ENCODE results near the gene USP10. TPM values are rescaled to one million over a fixed set of nuclear protein-coding genes. Genes with fewer than 3 reads are reported as not detected.
A peak's percentile ranks its signal among the peaks of the same experiment; 100 is the strongest.

The USP10 gene
- total RNA-seq, 5 donors from 2014 or later (not counting 1 experiment from before 2014, with no cell fraction given), result 80.4 to 122 (median 104) TPM

DNA sequence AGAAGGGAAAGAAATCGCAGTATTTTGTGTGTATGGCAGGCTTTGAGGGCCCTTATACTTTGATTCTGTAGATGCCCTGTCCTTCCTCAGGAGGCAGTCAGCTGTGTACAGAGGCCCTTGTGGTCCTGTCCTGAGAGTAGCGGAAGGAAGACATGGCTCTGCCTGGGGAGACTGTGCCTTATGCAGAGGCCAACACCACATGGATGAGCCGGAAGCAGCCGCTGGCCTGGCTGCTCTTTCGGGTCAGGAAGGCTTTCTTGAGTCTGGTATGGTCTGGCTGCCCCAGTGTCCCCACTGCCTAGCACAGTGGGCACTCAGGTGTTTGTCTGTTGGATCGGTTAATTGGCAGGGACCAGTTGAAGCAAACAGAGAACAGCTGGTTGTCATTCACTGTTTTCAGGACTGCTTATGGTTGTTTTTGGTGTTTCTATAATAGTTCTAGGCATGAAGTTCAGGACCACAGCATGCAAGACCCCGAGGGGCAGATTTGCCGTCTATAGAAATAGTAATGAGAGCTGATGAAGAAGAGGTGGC, 12.4 kb downstream of the USP10 start:
- Histone ChIP-seq H3K27me3 (replicated peaks in 1 of 2; ENCODE audit: control insufficient read depth in 2 of 2, extremely low read depth in 1 of 2, insufficient read depth in 2 of 2, low read length in 1 of 2) (no peaks in the 10 kb centered on the region), H3K4me1 (ENCODE audit: control insufficient read depth in 1 of 2, extremely low read depth in 1 of 2, insufficient read depth in 2 of 2, low read length in 2 of 2) (peaks cover 0 to 42% of the 10 kb centered on the region in 2 experiments), H3K36me3 (ENCODE audit: control insufficient read depth in 2 of 2, extremely low read depth in 1 of 2, insufficient read depth in 1 of 2, low read length in 1 of 2) (peaks cover 4 to 13% of the 10 kb centered on the region in 2 donors), H3K27ac (ENCODE audit: low read length) (no peak overlapping the region), H3K4me3 (ENCODE audit: control insufficient read depth in 1 of 2, extremely low read depth in 1 of 2, low read length in 1 of 2) (no peak overlapping the region), H3K9me3 (no peaks in the 10 kb centered on the region)
- no peak overlapping the region for H3K4me3 Mint-ChIP-seq
- H3K36me3 Mint-ChIP-seq, result peaks cover 20% of the 10 kb centered on the region
- ATAC-seq (replicated peaks in 1 of 4), result no peak
- H3K27me3 Mint-ChIP-seq, result no peaks in the 10 kb centered on the region
- no peaks in the 10 kb centered on the region for H3K9me3 Mint-ChIP-seq
- peak overlapping the region in 1 of 2 donors; percentile 13 for H3K27ac Mint-ChIP-seq
- WGBS (ENCODE audit: insufficient coverage), result 91% methylated on average over 7 of the region's 8 CpGs
- ChIA-PET CTCF (interaction anchor here (1.0 to 1.2 kb wide), 3 partner anchors 14 to 17 kb away, joined by 3 to 4 read pairs (median 3); no protein-coding TSS in a partner anchor), POLR2A (interaction anchor here in 1 of 2 donors (0.7 kb wide), 1 partner anchor 9 kb away, joined by 3 read pairs; no protein-coding TSS in a partner anchor)
- H3K4me1 Mint-ChIP-seq, result peaks cover 91 to 92% (median 91%) of the 10 kb centered on the region in 3 donors
- DNase-seq, result no peak

DNA sequence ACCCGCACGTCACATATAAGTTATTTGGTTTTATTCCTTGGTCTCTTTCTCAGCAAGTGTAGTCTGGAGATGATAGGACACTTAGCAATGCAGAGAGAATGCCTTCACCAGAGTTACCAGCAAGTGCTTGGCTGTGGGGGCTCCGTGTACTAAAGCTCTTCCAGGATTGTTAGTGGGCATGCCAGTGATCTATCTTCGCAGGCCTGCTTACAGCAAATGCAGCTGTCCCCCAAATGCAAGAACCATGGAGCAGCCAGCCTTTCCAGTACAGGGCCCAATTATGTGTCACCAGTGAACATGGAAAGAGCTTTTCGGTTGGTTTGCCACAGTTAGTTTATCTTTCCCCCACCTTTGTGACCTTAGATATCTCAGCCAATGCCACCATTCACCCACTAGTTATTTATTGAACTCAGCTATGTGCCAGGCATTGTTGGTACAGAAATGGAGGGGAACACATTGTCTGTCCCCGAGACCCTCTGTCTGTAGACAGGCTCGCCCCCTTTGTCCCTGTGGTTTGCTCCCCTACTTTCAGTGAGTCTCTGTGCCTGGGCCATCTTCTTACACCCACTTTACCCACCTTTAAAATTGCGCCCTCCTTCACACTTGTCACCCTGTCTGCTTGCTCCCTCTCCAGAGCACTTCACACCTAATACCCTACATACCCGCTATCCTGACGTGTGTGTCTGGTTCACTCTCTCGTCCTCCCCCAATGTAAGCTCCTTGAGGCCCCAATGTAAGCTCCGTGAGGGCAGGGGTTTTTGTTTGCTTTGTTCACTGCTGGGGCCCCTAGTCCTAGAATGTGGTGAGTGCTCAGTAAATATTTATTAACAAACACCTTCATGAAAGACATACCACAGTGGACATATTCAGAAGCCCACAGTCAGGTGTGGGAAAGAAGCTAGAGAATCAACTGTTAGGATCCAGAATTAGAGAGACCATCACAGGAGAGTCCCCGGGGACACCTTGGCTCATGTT, 13.3 kb downstream of the USP10 start:
- WGBS (ENCODE audit: insufficient coverage), result 90% methylated on average over 7 of the region's 13 CpGs
- no peak overlapping the region for H3K4me3 Mint-ChIP-seq
- H3K4me3 ChIP-seq (ENCODE audit: control insufficient read depth in 1 of 2, extremely low read depth in 1 of 2, low read length in 1 of 2), result no peak overlapping the region
- ChIA-PET CTCF (interaction anchor here (0.5 to 1.0 kb wide), 7 partner anchors 10 to 86 kb away, joined by 3 to 5 read pairs (median 3); no protein-coding TSS in a partner anchor), POLR2A (no interaction called here)
- no peak overlapping the region for H3K27ac ChIP-seq (ENCODE audit: low read length)
- ATAC-seq (replicated peaks in 1 of 4), result no peak
- H3K9me3 ChIP-seq, result no peaks in the 10 kb centered on the region
- H3K27me3 ChIP-seq (replicated peaks in 1 of 2; ENCODE audit: control insufficient read depth in 2 of 2, extremely low read depth in 1 of 2, insufficient read depth in 2 of 2, low read length in 1 of 2), result no peaks in the 10 kb centered on the region
- peaks cover 0 to 42% of the 10 kb centered on the region in 2 experiments for H3K4me1 ChIP-seq (ENCODE audit: control insufficient read depth in 1 of 2, extremely low read depth in 1 of 2, insufficient read depth in 2 of 2, low read length in 2 of 2)
- H3K4me1 Mint-ChIP-seq, result peaks cover 91 to 93% (median 91%) of the 10 kb centered on the region in 3 donors
- peak overlapping the region in 1 of 2 donors; percentile 23 for H3K27ac Mint-ChIP-seq
- H3K9me3 Mint-ChIP-seq, result no peaks in the 10 kb centered on the region
- H3K27me3 Mint-ChIP-seq, result no peaks in the 10 kb centered on the region
- peaks cover 24% of the 10 kb centered on the region for H3K36me3 Mint-ChIP-seq
- no peak for DNase-seq
- H3K36me3 ChIP-seq (ENCODE audit: control insufficient read depth in 2 of 2, extremely low read depth in 1 of 2, insufficient read depth in 1 of 2, low read length in 1 of 2), result peaks cover 4 to 17% of the 10 kb centered on the region in 2 donors

DNA sequence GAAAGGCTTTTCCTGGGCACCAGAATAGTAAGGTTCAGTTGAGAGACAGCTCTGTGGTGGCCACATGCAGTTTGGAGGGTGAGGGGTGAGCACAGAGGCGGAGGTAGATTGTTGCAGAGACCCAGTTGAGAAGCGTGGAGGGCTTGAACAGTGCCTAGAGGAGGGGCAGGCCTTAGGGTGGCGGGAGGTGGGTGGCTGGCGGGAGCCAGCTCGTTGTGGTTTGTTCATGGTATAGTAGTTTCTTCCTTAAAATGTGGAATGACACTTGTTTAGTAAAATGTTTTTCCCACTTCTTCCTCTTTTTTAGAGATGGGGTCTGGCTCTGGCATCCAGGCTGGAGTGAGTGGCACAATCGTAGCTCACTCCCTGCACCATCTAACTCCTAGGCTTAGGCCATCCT, 14.2 kb downstream of the USP10 start:
- ChIA-PET CTCF (interaction anchor here (0.5 to 1.0 kb wide), 6 partner anchors 9 to 87 kb away, joined by 3 to 5 read pairs (median 3); no protein-coding TSS in a partner anchor), POLR2A (interaction anchor here in 1 of 2 donors (0.6 kb wide), 1 partner anchor 52 kb away, joined by 3 read pairs; no protein-coding TSS in a partner anchor)
- H3K4me3 Mint-ChIP-seq, result no peak overlapping the region
- Histone ChIP-seq H3K36me3 (ENCODE audit: control insufficient read depth in 2 of 2, extremely low read depth in 1 of 2, insufficient read depth in 1 of 2, low read length in 1 of 2) (peaks cover 4 to 17% of the 10 kb centered on the region in 2 donors), H3K4me1 (ENCODE audit: control insufficient read depth in 1 of 2, extremely low read depth in 1 of 2, insufficient read depth in 2 of 2, low read length in 2 of 2) (peaks cover 0 to 48% of the 10 kb centered on the region in 2 experiments), H3K27me3 (replicated peaks in 1 of 2; ENCODE audit: control insufficient read depth in 2 of 2, extremely low read depth in 1 of 2, insufficient read depth in 2 of 2, low read length in 1 of 2) (no peaks in the 10 kb centered on the region), H3K9me3 (no peaks in the 10 kb centered on the region), H3K4me3 (ENCODE audit: control insufficient read depth in 1 of 2, extremely low read depth in 1 of 2, low read length in 1 of 2) (no peak overlapping the region), H3K27ac (ENCODE audit: low read length) (no peak overlapping the region)
- peak in 1 of 4 experiments; percentile 35 for ATAC-seq (replicated peaks in 1 of 4)
- peak overlapping the region; percentile 6 to 34 for H3K27ac Mint-ChIP-seq
- peaks cover 19% of the 10 kb centered on the region for H3K36me3 Mint-ChIP-seq
- no peaks in the 10 kb centered on the region for H3K27me3 Mint-ChIP-seq
- H3K4me1 Mint-ChIP-seq, result peaks cover 89 to 90% (median 89%) of the 10 kb centered on the region in 3 donors
- WGBS (ENCODE audit: insufficient coverage), result 72% methylated on average over 2 of the region's 6 CpGs
- H3K9me3 Mint-ChIP-seq, result no peaks in the 10 kb centered on the region
- DNase-seq, result no peak

DNA sequence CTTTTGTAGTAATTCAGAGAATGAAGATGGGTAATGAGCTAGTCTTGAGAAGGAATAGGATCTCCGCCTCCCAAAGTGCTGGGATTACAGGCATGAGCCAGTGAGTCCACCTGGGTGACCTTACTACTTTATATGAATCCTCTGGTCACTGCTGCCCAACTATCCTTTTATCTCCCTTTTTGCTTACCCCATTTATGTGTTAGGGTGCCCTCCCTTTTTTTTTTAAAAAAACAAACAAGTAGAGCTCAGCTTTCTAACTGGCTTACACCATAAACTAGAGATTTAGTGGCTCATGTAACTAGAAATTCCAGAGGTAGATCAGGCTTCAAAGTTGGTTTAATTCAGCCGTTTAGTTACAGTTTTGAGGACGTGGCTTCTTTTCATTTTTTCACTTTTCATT, 15.6 kb downstream of the USP10 start:
- no peaks in the 10 kb centered on the region for H3K27me3 ChIP-seq (replicated peaks in 1 of 2; ENCODE audit: control insufficient read depth in 2 of 2, extremely low read depth in 1 of 2, insufficient read depth in 2 of 2, low read length in 1 of 2)
- POLR2A ChIA-PET, result interaction anchor here in 1 of 2 donors (0.6 kb wide), 1 partner anchor 33 kb away, joined by 3 read pairs; no protein-coding TSS in a partner anchor
- H3K9me3 Mint-ChIP-seq, result no peaks in the 10 kb centered on the region
- DNase-seq (no peak), ATAC-seq (replicated peaks in 1 of 4) (no peak)
- no peak overlapping the region for H3K4me3 Mint-ChIP-seq
- peaks cover 81 to 89% (median 89%) of the 10 kb centered on the region in 3 donors for H3K4me1 Mint-ChIP-seq
- peaks cover 21% of the 10 kb centered on the region for H3K36me3 Mint-ChIP-seq
- WGBS (ENCODE audit: insufficient coverage), result no CpG with 5 or more reads among the region's 3 CpGs
- CTCF ChIA-PET, result interaction anchor here in 1 of 2 donors (0.8 to 1.0 kb wide), 2 partner anchors 43 to 209 kb away, joined by 3 to 4 read pairs; no protein-coding TSS in a partner anchor
- H3K36me3 ChIP-seq (ENCODE audit: control insufficient read depth in 2 of 2, extremely low read depth in 1 of 2, insufficient read depth in 1 of 2, low read length in 1 of 2), result peaks cover 8 to 12% of the 10 kb centered on the region in 2 donors
- peaks cover 2 to 46% of the 10 kb centered on the region in 2 experiments for H3K4me1 ChIP-seq (ENCODE audit: control insufficient read depth in 1 of 2, extremely low read depth in 1 of 2, insufficient read depth in 2 of 2, low read length in 2 of 2)
- H3K27ac Mint-ChIP-seq, result peak overlapping the region in 1 of 2 donors; percentile 34
- H3K27ac ChIP-seq (ENCODE audit: low read length), result no peak overlapping the region
- no peak overlapping the region for H3K4me3 ChIP-seq (ENCODE audit: control insufficient read depth in 1 of 2, extremely low read depth in 1 of 2, low read length in 1 of 2)
- H3K27me3 Mint-ChIP-seq, result no peaks in the 10 kb centered on the region
- H3K9me3 ChIP-seq, result no peaks in the 10 kb centered on the region

DNA sequence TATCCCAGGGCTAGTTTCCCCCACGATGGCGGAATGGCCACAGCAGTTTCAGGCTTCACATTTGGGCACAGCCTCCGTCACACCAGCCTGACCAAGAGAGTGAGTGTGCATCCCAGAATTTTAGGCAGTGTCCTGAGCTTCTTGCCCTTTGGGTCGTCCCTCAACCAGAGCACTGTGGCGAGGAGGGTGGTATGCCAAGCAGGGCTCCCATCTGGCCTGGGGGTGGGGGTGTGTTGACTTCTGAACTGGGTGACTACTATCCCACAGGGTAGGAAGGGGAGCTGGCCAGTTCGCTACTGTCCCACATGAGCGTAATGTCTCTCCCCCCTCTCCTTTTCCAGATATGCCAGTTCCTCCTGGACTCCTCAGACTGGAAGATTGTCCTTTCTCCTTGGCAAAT, 16.1 kb downstream of the USP10 start:
- Mint-ChIP-seq H3K9me3 (no peaks in the 10 kb centered on the region), H3K4me1 (peaks cover 77 to 85% (median 85%) of the 10 kb centered on the region in 3 donors), H3K27me3 (no peaks in the 10 kb centered on the region), H3K4me3 (no peak overlapping the region), H3K27ac (no peak overlapping the region), H3K36me3 (peaks cover 21% of the 10 kb centered on the region)
- no peaks in the 10 kb centered on the region for H3K27me3 ChIP-seq (replicated peaks in 1 of 2; ENCODE audit: control insufficient read depth in 2 of 2, extremely low read depth in 1 of 2, insufficient read depth in 2 of 2, low read length in 1 of 2)
- no peak for ATAC-seq (replicated peaks in 1 of 4)
- POLR2A ChIA-PET, result no interaction called here
- CTCF ChIA-PET, result interaction anchor here in 1 of 2 donors (0.8 to 1.0 kb wide), 2 partner anchors 43 to 210 kb away, joined by 3 to 4 read pairs; no protein-coding TSS in a partner anchor
- H3K36me3 ChIP-seq (ENCODE audit: control insufficient read depth in 2 of 2, extremely low read depth in 1 of 2, insufficient read depth in 1 of 2, low read length in 1 of 2), result peaks cover 8 to 12% of the 10 kb centered on the region in 2 donors
- H3K27ac ChIP-seq (ENCODE audit: low read length), result no peak overlapping the region
- no peak for DNase-seq
- WGBS (ENCODE audit: insufficient coverage), result 87% methylated on average over 3 of the region's 7 CpGs
- H3K4me3 ChIP-seq (ENCODE audit: control insufficient read depth in 1 of 2, extremely low read depth in 1 of 2, low read length in 1 of 2), result no peak overlapping the region
- H3K9me3 ChIP-seq, result no peaks in the 10 kb centered on the region
- peaks cover 2 to 46% of the 10 kb centered on the region in 2 experiments for H3K4me1 ChIP-seq (ENCODE audit: control insufficient read depth in 1 of 2, extremely low read depth in 1 of 2, insufficient read depth in 2 of 2, low read length in 2 of 2)

DNA sequence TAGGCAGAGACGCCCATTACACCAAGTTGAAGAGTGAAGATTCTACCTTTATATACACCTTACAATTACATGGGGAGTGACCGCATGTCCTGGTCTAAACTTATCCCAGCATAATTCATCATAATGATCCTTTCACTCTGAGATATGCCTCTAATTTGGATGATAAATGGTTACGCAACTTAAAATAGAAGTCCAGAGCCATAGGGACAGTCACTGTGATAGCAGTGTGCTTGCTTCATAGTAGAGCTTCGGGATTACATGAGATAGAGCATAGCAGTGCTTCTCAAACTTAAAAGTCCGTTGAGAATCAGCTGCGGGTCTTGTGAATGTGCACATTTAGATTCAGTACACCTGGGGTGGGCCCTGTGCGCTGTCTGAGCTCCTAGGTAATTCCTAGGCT, 16.9 kb downstream of the USP10 start:
- Histone ChIP-seq H3K4me3 (ENCODE audit: control insufficient read depth in 1 of 2, extremely low read depth in 1 of 2, low read length in 1 of 2) (no peak overlapping the region), H3K36me3 (ENCODE audit: control insufficient read depth in 2 of 2, extremely low read depth in 1 of 2, insufficient read depth in 1 of 2, low read length in 1 of 2) (peaks cover 8 to 15% of the 10 kb centered on the region in 2 donors), H3K9me3 (no peaks in the 10 kb centered on the region), H3K4me1 (ENCODE audit: control insufficient read depth in 1 of 2, extremely low read depth in 1 of 2, insufficient read depth in 2 of 2, low read length in 2 of 2) (peaks cover 2 to 40% of the 10 kb centered on the region in 2 experiments), H3K27me3 (replicated peaks in 1 of 2; ENCODE audit: control insufficient read depth in 2 of 2, extremely low read depth in 1 of 2, insufficient read depth in 2 of 2, low read length in 1 of 2) (no peaks in the 10 kb centered on the region), H3K27ac (ENCODE audit: low read length) (no peak overlapping the region)
- Mint-ChIP-seq H3K4me1 (peaks cover 72 to 84% (median 80%) of the 10 kb centered on the region in 3 donors), H3K27ac (no peak overlapping the region), H3K36me3 (peaks cover 24% of the 10 kb centered on the region), H3K4me3 (no peak overlapping the region), H3K27me3 (no peaks in the 10 kb centered on the region), H3K9me3 (no peaks in the 10 kb centered on the region)
- 95% methylated on average over 4 of the region's 7 CpGs for WGBS (ENCODE audit: insufficient coverage)
- no peak for DNase-seq
- ChIA-PET CTCF (interaction anchor here (0.6 to 1.0 kb wide), 3 partner anchors 9 to 40 kb away, joined by 3 to 4 read pairs (median 3); no protein-coding TSS in a partner anchor), POLR2A (interaction anchor here in 1 of 2 donors (0.6 kb wide), 1 partner anchor 11 kb away, joined by 5 read pairs; no protein-coding TSS in a partner anchor)
- no peak for ATAC-seq (replicated peaks in 1 of 4)
